ENCODE data around the gene CST9L.

The CST9L gene

DNA sequence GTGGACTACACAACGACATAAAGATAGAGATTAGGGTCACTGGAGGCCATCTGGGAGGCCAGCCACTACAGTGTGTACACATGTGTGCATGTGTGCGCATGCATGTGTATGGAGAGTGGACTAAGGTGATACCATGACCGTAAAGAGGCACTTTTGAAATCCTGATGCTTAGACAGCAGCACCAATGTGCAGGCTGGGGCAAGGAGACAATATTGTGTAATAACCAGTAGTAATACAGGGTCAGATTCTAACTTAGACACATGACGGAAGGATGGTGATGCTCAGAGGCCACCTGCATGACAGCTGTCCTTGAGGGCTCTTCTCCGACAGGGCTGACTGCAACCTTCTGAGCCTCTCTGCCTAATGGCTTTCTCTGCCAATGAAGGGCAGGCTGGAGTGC is 25.5 kb downstream of the CST9L start:
- DNase-seq: no peak

DNA sequence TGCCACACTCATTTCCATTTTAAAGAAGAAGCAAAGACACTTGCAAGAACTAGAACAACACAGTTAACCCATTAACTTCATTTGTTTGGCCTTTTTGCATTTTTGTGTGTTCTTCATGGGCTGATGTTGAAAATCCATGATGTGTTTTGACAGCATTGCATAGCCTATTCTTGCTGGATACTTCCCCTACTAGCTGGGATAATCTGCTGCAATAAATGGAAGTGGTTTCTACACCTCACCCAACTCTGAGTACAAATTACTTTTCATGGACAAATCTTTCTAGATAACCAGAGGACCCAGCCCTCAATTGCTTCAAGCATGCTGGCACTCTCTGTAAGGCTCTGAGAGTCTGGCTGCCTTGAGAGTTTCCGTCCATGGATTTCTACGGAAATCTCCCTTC is 26.5 kb downstream of the CST9L start:
- no peak for DNase-seq

DNA sequence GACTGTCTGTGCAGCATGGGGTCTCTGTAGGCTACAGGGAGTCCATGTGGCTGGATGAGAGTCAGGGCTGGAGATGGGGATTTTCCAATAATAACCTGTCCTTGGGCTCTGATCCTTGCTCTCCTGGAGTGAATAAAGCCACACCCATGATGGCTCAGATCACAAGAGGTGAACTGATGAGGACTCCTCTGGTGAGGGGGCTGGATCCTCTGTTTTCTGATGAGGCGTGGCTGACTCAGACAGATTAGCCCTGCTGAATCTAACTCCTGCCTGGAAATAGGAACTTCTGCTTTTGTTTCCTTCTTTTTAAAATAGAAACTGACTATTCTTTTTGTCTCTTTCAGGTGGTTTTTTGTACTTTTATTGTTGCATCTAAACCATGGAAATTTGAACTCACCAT is 27.0 kb downstream of the CST9L start:
- DNase-seq: no peak

DNA sequence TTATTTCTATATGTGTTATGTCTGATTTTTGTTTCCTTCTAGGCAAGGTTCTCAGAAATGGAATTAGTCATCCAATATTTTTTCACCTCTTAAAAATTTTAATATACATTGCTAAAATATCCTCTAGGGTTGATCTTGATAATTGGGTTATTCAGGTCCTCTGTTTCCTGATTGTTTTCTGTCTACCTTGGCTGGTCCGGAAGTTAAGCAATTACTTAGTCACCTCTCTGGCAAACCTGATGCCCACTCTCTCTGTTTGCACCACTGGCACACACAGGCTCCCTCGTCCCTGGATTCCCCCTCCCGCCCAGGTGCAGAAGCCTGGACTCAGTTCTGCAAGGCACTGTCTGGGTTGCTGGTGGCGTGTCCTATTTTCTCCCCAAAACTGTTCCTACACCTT is 27.7 kb downstream of the CST9L start:
- DNase-seq: no peak

DNA sequence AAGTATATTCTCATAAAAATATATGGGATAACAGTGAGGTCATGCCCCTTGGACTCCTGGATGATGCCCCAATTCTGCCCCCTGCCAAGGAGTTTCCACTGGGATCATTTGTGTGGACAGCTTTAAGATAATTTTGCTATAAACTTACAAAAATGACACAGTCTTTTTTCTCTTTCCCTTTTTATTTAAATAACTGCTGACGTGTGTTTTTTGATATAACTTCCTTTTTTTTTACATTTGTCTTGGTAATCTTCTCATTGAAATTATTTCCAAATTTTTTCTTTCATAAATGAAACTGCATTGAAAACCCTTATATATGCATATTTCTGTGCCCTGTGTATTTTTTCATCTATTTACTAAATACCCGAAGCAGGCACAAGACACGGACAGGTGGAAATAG is 31.3 kb downstream of the CST9L start:
- DNase-seq: no peak

DNA sequence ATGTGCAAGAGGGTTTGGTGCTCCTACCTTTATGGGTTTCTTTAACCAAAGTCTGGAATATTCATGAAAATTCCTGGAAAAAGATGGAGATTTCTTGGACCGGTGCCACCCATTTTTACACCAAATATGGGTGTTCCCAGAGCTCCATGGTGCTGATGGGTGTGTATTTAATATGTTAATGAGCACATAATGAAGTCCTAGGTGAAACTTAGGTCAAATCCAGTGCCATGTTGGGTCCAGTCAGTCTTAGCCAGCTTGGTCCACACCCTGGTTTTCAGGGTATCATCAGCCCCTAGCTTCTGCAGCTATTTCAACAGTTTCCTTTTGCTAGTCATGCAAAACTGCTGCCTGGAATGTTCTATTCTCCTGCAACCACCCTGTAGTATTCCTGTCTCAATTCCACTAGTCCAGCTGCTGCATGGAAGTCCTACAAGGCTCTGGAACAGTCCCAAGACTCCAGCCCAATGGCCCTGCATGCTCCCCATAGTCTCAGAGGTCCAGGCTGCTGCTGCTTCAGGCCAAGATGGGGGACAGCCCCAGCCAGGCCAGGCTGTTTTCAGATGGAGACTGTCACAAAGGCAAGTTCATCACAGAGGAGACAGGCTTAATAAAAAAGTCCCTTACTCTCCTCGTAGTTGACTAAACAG is 31.8 kb downstream of the CST9L start:
- DNase-seq: no peak

DNA sequence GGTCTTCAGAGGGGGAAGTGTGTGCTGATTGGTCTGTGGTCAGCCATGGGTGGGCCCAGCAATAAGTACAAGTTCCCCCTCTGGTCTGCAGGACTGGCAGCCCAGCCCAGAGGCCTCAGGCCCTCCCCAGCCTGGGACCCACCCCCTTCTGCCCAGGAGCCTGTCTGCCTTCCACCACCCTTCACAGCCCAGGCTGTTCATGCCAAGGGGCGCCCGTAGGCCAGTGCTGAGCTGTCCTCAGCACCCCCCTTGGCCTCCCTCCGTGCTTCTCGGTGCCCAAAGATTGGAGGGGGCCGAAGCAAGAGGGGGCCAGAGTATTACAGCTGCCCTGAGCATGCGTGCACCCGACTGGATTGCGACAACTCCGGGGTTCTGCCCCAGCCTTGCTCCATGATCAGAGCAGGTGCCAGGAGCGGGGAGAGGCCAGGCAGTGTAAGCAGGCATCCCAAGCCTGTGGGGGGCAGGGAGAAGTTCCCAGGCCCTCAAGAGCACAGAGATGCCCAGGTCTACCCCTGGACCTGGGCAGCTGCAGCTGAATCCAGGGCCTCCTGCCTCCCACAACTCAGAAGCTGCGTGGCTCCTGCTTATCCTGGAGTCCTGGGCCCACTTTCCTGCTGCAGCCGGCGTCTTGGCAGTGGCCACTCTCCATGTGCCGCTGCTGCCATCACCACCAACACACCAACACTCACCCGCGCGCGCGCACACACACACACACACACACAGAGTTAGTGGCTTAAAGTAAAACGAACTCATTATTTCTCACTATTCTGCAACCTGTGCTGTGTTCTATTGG is 33.3 kb downstream of the CST9L start:
- no peak for DNase-seq

DNA sequence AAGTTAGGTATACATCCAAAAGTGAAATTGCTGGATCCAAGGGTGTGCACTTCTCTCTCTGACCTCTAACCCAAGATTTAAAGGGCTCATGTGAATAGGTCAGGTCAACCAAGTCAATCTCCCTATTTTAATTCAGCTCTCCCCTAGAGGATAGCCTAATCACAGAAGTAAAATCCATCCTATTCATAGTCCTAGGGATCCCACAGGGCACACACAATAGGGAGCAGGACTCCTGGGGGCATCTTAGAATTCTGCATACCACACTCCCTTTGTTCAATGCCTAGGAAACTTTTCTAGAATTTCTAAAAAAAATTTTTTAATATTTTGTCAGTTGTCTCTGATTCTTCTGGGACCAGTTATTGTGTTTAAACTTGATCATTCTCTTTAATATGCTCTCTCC is 35.1 kb downstream of the CST9L start:
- DNase-seq: no peak

DNA sequence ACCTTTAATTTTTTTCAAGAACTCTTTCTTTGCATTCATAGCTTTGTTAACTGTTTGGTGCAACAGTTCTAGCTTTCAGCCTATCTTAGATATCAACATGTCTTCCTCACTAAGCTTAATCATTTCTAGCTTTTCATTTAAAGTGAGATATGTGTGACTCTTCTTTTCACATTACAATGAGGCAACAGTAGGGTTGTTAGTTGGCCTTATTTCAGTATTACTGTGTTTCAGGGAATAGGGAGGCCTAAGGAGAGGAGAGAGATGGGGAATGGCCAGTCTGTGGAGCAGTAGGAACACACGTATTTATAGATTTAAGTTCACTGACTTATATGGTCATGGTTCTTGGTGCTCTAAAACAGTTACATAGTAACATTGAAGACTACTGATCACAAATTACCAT is 35.8 kb downstream of the CST9L start:
- no peak for DNase-seq

DNA sequence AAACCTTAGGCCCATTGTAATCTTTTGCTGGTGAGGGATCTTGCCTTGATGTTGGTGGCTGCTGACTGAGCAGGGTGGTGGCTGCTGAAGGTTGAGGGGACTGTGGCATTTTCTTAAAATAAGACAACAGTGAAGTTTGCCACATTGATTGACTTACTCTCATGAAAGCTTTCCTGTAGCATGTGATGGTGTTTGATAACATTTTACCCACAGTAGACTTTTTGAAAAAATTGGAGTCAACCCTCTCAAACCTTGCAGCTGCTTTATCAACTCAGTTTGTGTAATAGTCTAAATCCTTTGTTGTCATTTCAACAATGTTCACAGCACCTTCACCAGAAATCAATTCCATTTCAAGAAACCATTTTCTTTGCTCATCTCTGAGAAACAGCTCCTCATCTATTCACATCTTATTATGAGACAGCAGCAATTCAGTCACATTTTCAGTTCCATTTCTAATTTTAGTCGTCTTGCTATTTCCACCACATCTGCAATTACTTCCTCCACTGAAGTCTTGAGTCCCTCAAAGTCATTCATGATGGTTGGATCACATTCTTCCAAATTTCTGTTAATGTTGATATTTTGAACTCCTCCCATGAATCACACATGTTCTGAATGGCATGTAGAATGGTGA is 37.2 kb downstream of the CST9L start:
- DNase-seq: no peak

DNA sequence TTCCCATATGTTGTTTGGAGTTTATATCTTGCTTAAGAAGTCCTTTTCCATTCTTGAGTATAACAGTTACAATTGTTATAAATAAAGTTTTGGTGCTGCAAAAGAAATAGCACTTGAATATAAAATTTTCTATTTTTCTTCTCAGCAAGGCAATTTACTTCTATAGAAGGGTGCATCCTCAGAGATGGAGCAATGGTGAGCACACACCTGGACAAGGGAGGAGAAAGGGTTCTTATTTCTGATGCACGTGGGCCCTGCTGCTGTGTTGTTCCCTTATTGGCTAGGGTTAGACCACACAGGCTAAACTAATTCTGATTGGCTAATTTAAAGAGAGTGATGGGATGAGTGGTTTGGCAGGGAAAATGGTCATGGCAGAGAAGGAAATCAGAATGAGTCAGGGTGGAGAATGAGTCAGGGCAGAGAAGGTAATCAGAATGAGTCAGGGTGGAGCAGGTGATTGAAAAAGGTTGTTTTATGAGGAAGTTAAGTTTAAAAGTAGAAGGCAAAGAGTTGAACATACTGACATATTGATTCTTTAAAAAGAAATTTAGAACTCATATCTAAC is 39.3 kb downstream of the CST9L start:
- no peak for DNase-seq

DNA sequence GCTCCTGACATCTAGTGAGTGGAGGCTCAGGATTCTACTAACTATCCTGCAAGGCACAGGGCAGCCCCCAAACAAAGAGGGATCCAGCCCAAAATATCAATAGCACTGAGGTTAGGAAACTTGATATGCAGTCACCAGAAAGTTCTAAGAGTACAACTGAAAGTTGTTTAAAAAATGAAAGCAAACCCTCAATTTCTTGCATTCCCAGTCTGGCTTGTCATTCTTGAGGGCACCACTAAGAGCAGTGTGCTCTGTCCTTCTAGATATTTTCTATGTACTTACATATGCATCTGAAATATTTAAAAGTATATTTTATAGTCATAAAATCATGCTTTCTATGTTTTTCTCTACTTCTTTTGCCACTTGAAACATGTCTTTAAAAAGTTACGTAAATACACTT is 41.4 kb downstream of the CST9L start:
- DNase-seq: no peak

DNA sequence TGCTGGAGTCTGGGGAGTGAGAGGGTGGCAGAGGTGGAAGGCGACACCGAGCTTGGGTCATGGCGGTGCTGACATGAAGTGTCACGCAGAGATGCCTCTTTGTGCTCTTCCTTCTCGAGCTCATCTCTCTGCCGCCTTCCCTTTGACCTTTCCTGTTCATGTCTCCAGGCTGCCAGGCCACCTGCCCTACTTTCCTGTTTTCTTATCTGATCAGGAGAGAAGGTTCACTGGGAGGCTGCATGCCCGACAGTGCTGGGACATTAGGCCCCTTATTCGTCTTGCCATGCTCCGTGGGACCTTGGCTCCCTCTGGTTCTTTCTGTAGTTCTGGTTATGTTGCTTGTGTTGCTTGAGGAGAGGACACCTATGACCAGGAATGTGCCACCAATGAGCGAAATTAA is 44.1 kb downstream of the CST9L start:
- DNase-seq: no peak

DNA sequence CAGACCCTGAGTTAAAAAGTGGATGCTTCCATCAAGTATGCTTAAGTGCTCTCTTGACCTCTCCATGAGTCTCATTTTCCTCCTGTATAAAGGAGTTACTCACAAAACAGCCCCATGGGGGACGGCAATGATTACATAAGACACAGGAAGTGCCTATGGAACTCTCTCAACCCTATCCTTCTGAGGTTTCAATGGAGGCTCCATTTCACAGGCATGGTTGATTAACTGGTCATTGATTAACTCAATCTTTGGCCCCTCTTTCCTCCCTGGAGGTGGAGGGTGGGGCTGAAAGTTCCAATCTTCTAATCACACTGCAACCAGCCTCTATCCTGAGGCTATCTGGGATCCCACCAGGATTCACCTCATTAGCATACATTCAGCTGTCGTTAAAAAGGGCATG is 48.1 kb downstream of the CST9L start:
- DNase-seq: no peak

DNA sequence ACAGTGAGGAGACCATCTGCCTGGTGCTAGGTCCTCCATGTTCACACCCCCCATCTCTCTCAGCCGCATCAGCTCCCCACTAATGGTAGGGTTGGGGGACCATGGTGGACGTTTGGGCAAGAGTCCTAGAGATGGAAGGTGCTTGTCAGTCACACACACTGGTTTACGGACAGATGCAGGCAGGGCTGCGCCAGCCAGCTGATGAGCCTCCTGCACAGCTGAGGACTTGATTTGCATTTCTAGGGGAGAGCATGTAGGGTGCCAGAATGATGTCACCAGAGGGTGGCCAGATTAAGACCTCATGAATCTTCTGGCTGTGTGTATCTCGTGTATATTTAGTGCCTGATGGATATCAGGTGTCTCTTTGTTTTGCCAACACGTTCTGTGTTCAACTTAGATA is 48.7 kb downstream of the CST9L start:
- no peak for DNase-seq

DNA sequence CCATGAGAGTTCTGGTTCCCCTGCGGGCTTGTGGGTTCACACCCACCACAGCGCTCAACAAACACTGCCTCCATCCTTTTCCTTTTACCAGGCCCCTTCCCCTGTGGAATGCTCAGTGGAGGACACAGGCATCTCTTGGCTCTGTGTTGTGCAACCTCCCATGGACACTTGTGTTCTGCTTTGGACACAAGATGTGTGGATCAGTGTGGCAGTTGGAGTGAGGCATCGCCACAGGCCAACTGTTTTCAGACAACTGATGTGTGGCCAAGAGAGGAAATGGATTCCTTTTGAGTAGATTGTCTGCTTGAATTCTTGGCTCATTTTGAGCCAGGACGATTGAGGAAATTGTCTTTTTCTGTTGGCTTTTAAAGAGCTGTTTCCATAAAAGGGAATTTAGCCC is 50.6 kb downstream of the CST9L start:
- no peak for DNase-seq

DNA sequence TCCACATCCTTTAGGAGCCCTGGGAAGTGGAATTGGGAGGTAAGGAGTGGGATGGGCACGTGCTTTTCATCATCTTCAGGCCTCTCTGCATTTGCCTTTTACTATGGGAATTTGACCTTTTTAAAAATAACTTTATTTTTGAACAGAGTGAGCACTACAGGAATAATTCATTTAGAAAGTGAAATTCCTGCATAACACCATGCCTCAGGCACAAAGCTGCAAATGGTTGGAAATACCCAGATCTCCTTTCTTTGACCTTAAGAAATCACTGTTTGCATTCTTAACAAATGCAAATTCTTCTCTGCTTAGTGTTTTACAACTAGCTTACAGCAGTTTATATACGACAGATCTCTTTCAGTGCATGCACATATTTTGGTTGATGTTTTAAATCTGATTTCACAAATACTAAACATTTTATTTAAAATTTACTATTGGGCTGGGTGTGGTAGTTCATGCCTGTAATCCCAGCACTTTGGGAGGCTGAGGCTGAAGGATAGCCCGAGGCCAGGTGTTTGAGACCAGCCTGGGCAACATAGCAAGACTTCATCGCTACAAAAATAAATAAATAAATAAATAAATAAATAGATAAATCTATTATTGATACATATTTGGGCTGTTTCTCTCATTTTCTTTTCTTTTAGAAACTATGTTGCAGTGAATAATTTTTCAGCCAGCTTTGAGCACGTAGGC is 52.9 kb downstream of the CST9L start:
- no peak for DNase-seq

DNA sequence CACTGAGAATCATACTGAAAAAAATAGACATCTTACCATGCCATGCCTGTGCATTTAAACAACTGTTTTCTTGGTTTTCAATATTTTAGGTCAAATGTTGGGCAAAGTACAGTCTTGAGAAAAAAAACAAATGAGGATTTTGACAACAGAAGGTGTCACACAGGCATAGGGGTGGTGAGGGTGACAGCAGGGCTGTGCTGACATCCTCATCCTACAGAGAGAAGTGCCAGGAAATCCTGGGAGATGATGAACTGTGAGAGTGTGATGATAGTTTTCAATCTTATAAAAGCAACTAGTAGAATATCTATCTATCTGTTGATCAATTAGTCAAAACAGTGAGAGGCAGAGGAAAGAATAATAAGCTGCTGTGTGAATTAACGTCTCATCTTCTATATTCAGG is 53.4 kb downstream of the CST9L start:
- DNase-seq: no peak
